ENCODE results near the gene DYNC2H1. TPM values are rescaled to one million over a fixed set of nuclear protein-coding genes. Genes with fewer than 3 reads are reported as not detected.

Gene DYNC2H1
- total RNA-seq, 2 donors from 2014 or later: 1.7 to 3.7 TPM

GRCh38 chr11:103266167-103266831, 157.1 kb downstream of the DYNC2H1 start:
- peaks cover 6% of the 10 kb centered on the region for H3K36me3 Mint-ChIP-seq
- no peak for DNase-seq (ENCODE audit: low spot score)
- H3K27ac Mint-ChIP-seq: no peak overlapping the region
- H3K4me3 Mint-ChIP-seq: no peak overlapping the region
- no peaks in the 10 kb centered on the region for H3K4me1 Mint-ChIP-seq (ENCODE audit: low read depth in 2 of 2)
- ATAC-seq: peak; percentile 33 to 50
- H3K27me3 Mint-ChIP-seq: no peaks in the 10 kb centered on the region
- no peaks in the 10 kb centered on the region for H3K9me3 Mint-ChIP-seq

- H3K4me1 Mint-ChIP-seq (ENCODE audit: low read depth in 2 of 2): no peaks in the 10 kb centered on the region
- peaks cover 5% of the 10 kb centered on the region for H3K36me3 Mint-ChIP-seq
- ATAC-seq: no peak
- no peak for DNase-seq (ENCODE audit: low spot score)
- H3K27ac Mint-ChIP-seq: no peak overlapping the region
- H3K9me3 Mint-ChIP-seq: no peaks in the 10 kb centered on the region
- no peak overlapping the region for H3K4me3 Mint-ChIP-seq
- H3K27me3 Mint-ChIP-seq: no peaks in the 10 kb centered on the region
Measured at GRCh38 chr11:103272876-103273275, 163.7 kb downstream of the DYNC2H1 start.

- Mint-ChIP-seq H3K27me3 (no peaks in the 10 kb centered on the region), H3K36me3 (peaks cover 5% of the 10 kb centered on the region), H3K9me3 (no peaks in the 10 kb centered on the region), H3K4me1 (ENCODE audit: low read depth in 2 of 2) (no peaks in the 10 kb centered on the region), H3K4me3 (no peak overlapping the region), H3K27ac (no peak overlapping the region)
- ATAC-seq (no peak), DNase-seq (ENCODE audit: low spot score) (no peak)
Measured at GRCh38 chr11:103274025-103274424, 164.8 kb downstream of the DYNC2H1 start.

- Mint-ChIP-seq H3K27me3 (no peaks in the 10 kb centered on the region), H3K4me1 (ENCODE audit: low read depth in 2 of 2) (no peaks in the 10 kb centered on the region), H3K36me3 (no peaks in the 10 kb centered on the region), H3K27ac (no peak overlapping the region), H3K9me3 (no peaks in the 10 kb centered on the region), H3K4me3 (no peak overlapping the region)
- DNase-seq (ENCODE audit: low spot score): no peak
- no peak for ATAC-seq
Measured at GRCh38 chr11:103279821-103280220, 170.6 kb downstream of the DYNC2H1 start.

GRCh38 chr11:103281301-103281700, 172.1 kb downstream of the DYNC2H1 start:
- Mint-ChIP-seq H3K9me3 (no peaks in the 10 kb centered on the region), H3K27ac (no peak overlapping the region), H3K4me1 (ENCODE audit: low read depth in 2 of 2) (no peaks in the 10 kb centered on the region), H3K27me3 (no peaks in the 10 kb centered on the region), H3K36me3 (no peaks in the 10 kb centered on the region), H3K4me3 (no peak overlapping the region)
- no peak for DNase-seq (ENCODE audit: low spot score)
- ATAC-seq: no peak

- no peak for ATAC-seq
- DNase-seq (ENCODE audit: low spot score): no peak
- no peaks in the 10 kb centered on the region for H3K36me3 Mint-ChIP-seq
- no peak overlapping the region for H3K27ac Mint-ChIP-seq
- no peaks in the 10 kb centered on the region for H3K27me3 Mint-ChIP-seq
- no peaks in the 10 kb centered on the region for H3K4me1 Mint-ChIP-seq (ENCODE audit: low read depth in 2 of 2)
- H3K9me3 Mint-ChIP-seq: peaks cover 4% of the 10 kb centered on the region
- H3K4me3 Mint-ChIP-seq: no peak overlapping the region
Measured at GRCh38 chr11:103284260-103284659, 175.0 kb downstream of the DYNC2H1 start.

GRCh38 chr11:103294516-103294915, 185.3 kb downstream of the DYNC2H1 start:
- no peak for DNase-seq (ENCODE audit: low spot score)
- ATAC-seq: no peak
- no peak overlapping the region for H3K4me3 Mint-ChIP-seq
- H3K27ac Mint-ChIP-seq: no peak overlapping the region
- H3K9me3 Mint-ChIP-seq: peaks cover 28% of the 10 kb centered on the region
- H3K4me1 Mint-ChIP-seq (ENCODE audit: low read depth in 2 of 2): no peaks in the 10 kb centered on the region
- H3K27me3 Mint-ChIP-seq: no peaks in the 10 kb centered on the region
- H3K36me3 Mint-ChIP-seq: peaks cover 43% of the 10 kb centered on the region

GRCh38 chr11:103295704-103296103, 186.5 kb downstream of the DYNC2H1 start:
- H3K36me3 Mint-ChIP-seq: peaks cover 43% of the 10 kb centered on the region
- peaks cover 28% of the 10 kb centered on the region for H3K9me3 Mint-ChIP-seq
- ATAC-seq (no peak), DNase-seq (ENCODE audit: low spot score) (no peak)
- no peaks in the 10 kb centered on the region for H3K27me3 Mint-ChIP-seq
- no peak overlapping the region for H3K27ac Mint-ChIP-seq
- H3K4me3 Mint-ChIP-seq: no peak overlapping the region
- H3K4me1 Mint-ChIP-seq (ENCODE audit: low read depth in 2 of 2): no peaks in the 10 kb centered on the region

GRCh38 chr11:103297900-103298299, 188.7 kb downstream of the DYNC2H1 start:
- Mint-ChIP-seq H3K27ac (no peak overlapping the region), H3K36me3 (peaks cover 30% of the 10 kb centered on the region), H3K4me3 (no peak overlapping the region), H3K27me3 (no peaks in the 10 kb centered on the region), H3K4me1 (ENCODE audit: low read depth in 2 of 2) (no peaks in the 10 kb centered on the region), H3K9me3 (peaks cover 18% of the 10 kb centered on the region)
- no peak for DNase-seq (ENCODE audit: low spot score)
- ATAC-seq: no peak

GRCh38 chr11:103315248-103315647, 206.0 kb downstream of the DYNC2H1 start:
- Mint-ChIP-seq H3K9me3 (no peaks in the 10 kb centered on the region), H3K36me3 (no peaks in the 10 kb centered on the region), H3K27me3 (no peaks in the 10 kb centered on the region), H3K27ac (no peak overlapping the region), H3K4me1 (ENCODE audit: low read depth in 2 of 2) (no peaks in the 10 kb centered on the region), H3K4me3 (no peak overlapping the region)
- ATAC-seq (no peak), DNase-seq (ENCODE audit: low spot score) (no peak)

GRCh38 chr11:103317118-103317517, 207.9 kb downstream of the DYNC2H1 start:
- ATAC-seq: no peak
- Mint-ChIP-seq H3K4me3 (no peak overlapping the region), H3K4me1 (ENCODE audit: low read depth in 2 of 2) (no peaks in the 10 kb centered on the region), H3K36me3 (no peaks in the 10 kb centered on the region), H3K9me3 (no peaks in the 10 kb centered on the region), H3K27me3 (no peaks in the 10 kb centered on the region), H3K27ac (no peak overlapping the region)
- DNase-seq (ENCODE audit: low spot score): no peak

GRCh38 chr11:103322821-103323220, 213.6 kb downstream of the DYNC2H1 start:
- H3K9me3 Mint-ChIP-seq: no peaks in the 10 kb centered on the region
- no peaks in the 10 kb centered on the region for H3K36me3 Mint-ChIP-seq
- no peak for DNase-seq (ENCODE audit: low spot score)
- peaks cover 4 to 7% of the 10 kb centered on the region in 2 donors for H3K4me1 Mint-ChIP-seq (ENCODE audit: low read depth in 2 of 2)
- H3K4me3 Mint-ChIP-seq: no peak overlapping the region
- ATAC-seq: no peak
- no peaks in the 10 kb centered on the region for H3K27me3 Mint-ChIP-seq
- no peak overlapping the region for H3K27ac Mint-ChIP-seq

GRCh38 chr11:103325686-103326069, 216.5 kb downstream of the DYNC2H1 start:
- Mint-ChIP-seq H3K36me3 (no peaks in the 10 kb centered on the region), H3K27me3 (no peaks in the 10 kb centered on the region)
- ATAC-seq: no peak

GRCh38 chr11:103326070-103326794, 217.0 kb downstream of the DYNC2H1 start:
- Mint-ChIP-seq H3K9me3 (no peaks in the 10 kb centered on the region), H3K27me3 (no peaks in the 10 kb centered on the region), H3K4me1 (ENCODE audit: low read depth in 2 of 2) (peaks cover 4 to 7% of the 10 kb centered on the region in 2 donors), H3K27ac (no peak overlapping the region), H3K36me3 (no peaks in the 10 kb centered on the region), H3K4me3 (peak overlapping the region; percentile 11)
- ATAC-seq (peak; percentile 62 to 82), DNase-seq (ENCODE audit: low spot score) (no peak)

More at GRCh38 chr11:103325686-103326069, 216.5 kb downstream of the DYNC2H1 start:
- peak overlapping the region; percentile 11 for H3K4me3 Mint-ChIP-seq
- H3K4me1 Mint-ChIP-seq (ENCODE audit: low read depth in 2 of 2): peaks cover 4 to 7% of the 10 kb centered on the region in 2 donors
- H3K9me3 Mint-ChIP-seq: no peaks in the 10 kb centered on the region
- DNase-seq (ENCODE audit: low spot score): no peak
- H3K27ac Mint-ChIP-seq: no peak overlapping the region

Measured in natural killer cell treated with Interleukin-12 subunit alpha and Interleukin-12 subunit beta and Interleukin-15 and Interleukin-18, amount 100 ng/mL, for 72 hours (primary cell).